Peyer's patch (tissue), 4 donors: Measurements from ENCODE around the gene FLNA. TPM values are rescaled to one million over a fixed set of nuclear protein-coding genes. Genes with fewer than 3 reads are reported as not detected.

Experiments used
- DNase-seq, 3 donors: peaks; one replicate each; pipeline ENCODE4 v3.0.0-alpha.2; 2017 to 2019
- H3K27ac ChIP-seq, 4 donors: fragments of 200-600 bp; sonication (generic); one replicate each; pipeline ENCODE4 v1.5.1; 2016 to 2019
- H3K27me3 ChIP-seq, 2 donors: fragments of 200-600 bp; sonication (generic); one replicate each; pipeline ENCODE4 v1.5.1; 2019
- H3K36me3 ChIP-seq, 3 donors: fragments of 200-600 bp; sonication (generic); one replicate each; pipeline ENCODE4 v1.5.1; 2016 to 2019
- H3K4me1 ChIP-seq, 4 donors: fragments of 200-600 bp; sonication (generic); one replicate each; pipeline ENCODE4 v1.5.1; 2016 to 2019
- H3K4me3 ChIP-seq, 4 donors: fragments of 200-600 bp; sonication (generic); 1 replicate in 3 of 4; 2 replicates in 1 of 4; pipeline ENCODE4 v1.5.1; 2016 to 2019; ENCODE audit warnings: mild to moderate bottlenecking in 1 of 4
- H3K9me3 ChIP-seq, 4 donors: fragments of 200-600 bp; sonication (generic); one replicate each; pipeline ENCODE4 v1.5.1; 2016 to 2019; ENCODE audit warnings: mild to moderate bottlenecking in 1 of 4
- POLR2A ChIP-seq, 2 donors: fragments of 450-650 bp; IDR thresholded peaks; one replicate each; pipeline ENCODE4 v1.5.1; 2017; ENCODE audit warnings: antibody characterized with exemption in 2 of 2, mild to moderate bottlenecking in 2 of 2, moderate library complexity in 2 of 2
- total RNA-seq, 4 donors: library from RNA; depleted of rRNA; stranded (reverse); fragments of >200 nt; gene quantifications; one replicate each; pipeline ENCODE4 v1.1.0, GENCODE V29; 2016
- TF ChIP-seq, protein P1 (sequence below), 6 experiments: fragments of 450-650 bp in 4 of 6; fragments of 200-600 bp in 2 of 6; sonication (generic) in 1 of 6; IDR thresholded peaks; one replicate each; pipeline ENCODE4 v1.5.1; 2017 to 2019; ENCODE audit warnings: antibody characterized with exemption in 6 of 6, mild to moderate bottlenecking in 3 of 6, moderate library complexity in 1 of 6

FLNA gene
- total RNA-seq, 4 donors from 2014 or later, result 143 to 663 (median 328) TPM

- no peaks in the 10 kb centered on the region for H3K9me3 ChIP-seq
- no peaks in the 10 kb centered on the region for H3K36me3 ChIP-seq
- TF ChIP-seq, protein P1, sequence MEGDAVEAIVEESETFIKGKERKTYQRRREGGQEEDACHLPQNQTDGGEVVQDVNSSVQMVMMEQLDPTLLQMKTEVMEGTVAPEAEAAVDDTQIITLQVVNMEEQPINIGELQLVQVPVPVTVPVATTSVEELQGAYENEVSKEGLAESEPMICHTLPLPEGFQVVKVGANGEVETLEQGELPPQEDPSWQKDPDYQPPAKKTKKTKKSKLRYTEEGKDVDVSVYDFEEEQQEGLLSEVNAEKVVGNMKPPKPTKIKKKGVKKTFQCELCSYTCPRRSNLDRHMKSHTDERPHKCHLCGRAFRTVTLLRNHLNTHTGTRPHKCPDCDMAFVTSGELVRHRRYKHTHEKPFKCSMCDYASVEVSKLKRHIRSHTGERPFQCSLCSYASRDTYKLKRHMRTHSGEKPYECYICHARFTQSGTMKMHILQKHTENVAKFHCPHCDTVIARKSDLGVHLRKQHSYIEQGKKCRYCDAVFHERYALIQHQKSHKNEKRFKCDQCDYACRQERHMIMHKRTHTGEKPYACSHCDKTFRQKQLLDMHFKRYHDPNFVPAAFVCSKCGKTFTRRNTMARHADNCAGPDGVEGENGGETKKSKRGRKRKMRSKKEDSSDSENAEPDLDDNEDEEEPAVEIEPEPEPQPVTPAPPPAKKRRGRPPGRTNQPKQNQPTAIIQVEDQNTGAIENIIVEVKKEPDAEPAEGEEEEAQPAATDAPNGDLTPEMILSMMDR (IDR thresholded peaks at IDR 0.05), result no peak
- TF ChIP-seq POLR2A (IDR thresholded peaks at IDR 0.05), result no peak
- H3K4me1 ChIP-seq, result no peaks in the 10 kb centered on the region
- H3K27ac ChIP-seq, result no peak overlapping the region
- no peak for DNase-seq
- no peak overlapping the region for H3K4me3 ChIP-seq
- no peaks in the 10 kb centered on the region for H3K27me3 ChIP-seq
Measured at GRCh38 chrX:154417157-154417556, 42.7 kb upstream of the FLNA start.

DNA sequence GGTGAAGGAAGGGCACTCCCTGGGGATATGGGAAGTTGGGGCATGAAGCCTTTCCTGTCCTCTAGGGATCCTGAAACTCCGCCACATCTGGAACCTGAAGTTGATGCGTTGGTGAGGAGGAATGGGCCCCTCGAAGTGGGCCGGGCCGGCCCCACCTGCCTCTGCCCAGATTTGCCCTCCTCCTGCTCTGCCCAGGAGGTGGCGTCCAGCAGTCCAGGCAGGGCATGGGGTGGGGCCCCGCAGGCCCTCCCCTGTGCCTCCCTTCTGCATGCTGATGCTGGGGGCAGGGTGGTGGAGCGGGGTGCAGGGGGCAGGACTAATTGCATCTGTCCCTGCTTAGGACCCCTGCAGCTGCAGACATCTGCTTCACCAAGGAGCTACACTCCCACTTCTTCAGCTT lies 38.7 kb upstream of the FLNA start:
- Histone ChIP-seq H3K9me3 (no peaks in the 10 kb centered on the region), H3K27me3 (no peaks in the 10 kb centered on the region), H3K4me1 (no peaks in the 10 kb centered on the region), H3K4me3 (no peak overlapping the region), H3K36me3 (no peaks in the 10 kb centered on the region), H3K27ac (peak overlapping the region in 1 of 4 donors; percentile 95)
- no peak for DNase-seq
- TF ChIP-seq, protein P1 (IDR thresholded peaks at IDR 0.05), result no peak
- no peak for TF ChIP-seq POLR2A (IDR thresholded peaks at IDR 0.05)

- Histone ChIP-seq H3K27ac (peak overlapping the region; percentile 89 to 98 (median 92)), H3K27me3 (no peaks in the 10 kb centered on the region), H3K9me3 (no peaks in the 10 kb centered on the region), H3K4me3 (peak overlapping the region; percentile 60 to 93 (median 74)), H3K4me1 (no peaks in the 10 kb centered on the region), H3K36me3 (no peaks in the 10 kb centered on the region)
- peak in 2 of 3 donors; percentile 58 to 69 for DNase-seq
- TF ChIP-seq, protein P1 (IDR thresholded peaks at IDR 0.05), result no peak
- TF ChIP-seq POLR2A (IDR thresholded peaks at IDR 0.05), result no peak
Measured at GRCh38 chrX:154412468-154412867, 38.0 kb upstream of the FLNA start.

DNA sequence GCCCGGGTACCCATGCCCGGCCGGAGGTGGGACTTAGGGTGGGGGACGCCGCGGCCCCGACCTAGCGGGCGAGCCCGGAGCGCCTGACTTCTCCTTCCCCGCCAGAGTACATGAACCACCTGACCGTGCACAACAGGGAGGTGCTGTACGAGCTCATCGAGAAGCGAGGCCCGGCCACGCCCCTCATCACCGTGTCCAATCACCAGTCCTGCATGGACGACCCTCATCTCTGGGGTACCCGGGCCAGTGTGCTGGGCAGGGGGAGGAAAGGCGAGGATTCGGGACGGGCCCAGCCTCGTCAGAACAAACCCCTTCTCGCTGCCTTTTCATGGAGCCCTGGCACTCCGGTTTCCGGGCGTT lies 37.5 kb upstream of the FLNA start:
- Histone ChIP-seq H3K36me3 (no peaks in the 10 kb centered on the region), H3K9me3 (no peaks in the 10 kb centered on the region), H3K4me3 (peak overlapping the region; percentile 60 to 93 (median 74)), H3K27me3 (no peaks in the 10 kb centered on the region), H3K4me1 (no peaks in the 10 kb centered on the region), H3K27ac (peak overlapping the region; percentile 89 to 98 (median 92))
- peak; percentile 28 to 40 for TF ChIP-seq POLR2A (IDR thresholded peaks at IDR 0.05)
- TF ChIP-seq, protein P1 (IDR thresholded peaks at IDR 0.05), result no peak
- DNase-seq, result peak; percentile 74 to 88 (median 79)

DNA sequence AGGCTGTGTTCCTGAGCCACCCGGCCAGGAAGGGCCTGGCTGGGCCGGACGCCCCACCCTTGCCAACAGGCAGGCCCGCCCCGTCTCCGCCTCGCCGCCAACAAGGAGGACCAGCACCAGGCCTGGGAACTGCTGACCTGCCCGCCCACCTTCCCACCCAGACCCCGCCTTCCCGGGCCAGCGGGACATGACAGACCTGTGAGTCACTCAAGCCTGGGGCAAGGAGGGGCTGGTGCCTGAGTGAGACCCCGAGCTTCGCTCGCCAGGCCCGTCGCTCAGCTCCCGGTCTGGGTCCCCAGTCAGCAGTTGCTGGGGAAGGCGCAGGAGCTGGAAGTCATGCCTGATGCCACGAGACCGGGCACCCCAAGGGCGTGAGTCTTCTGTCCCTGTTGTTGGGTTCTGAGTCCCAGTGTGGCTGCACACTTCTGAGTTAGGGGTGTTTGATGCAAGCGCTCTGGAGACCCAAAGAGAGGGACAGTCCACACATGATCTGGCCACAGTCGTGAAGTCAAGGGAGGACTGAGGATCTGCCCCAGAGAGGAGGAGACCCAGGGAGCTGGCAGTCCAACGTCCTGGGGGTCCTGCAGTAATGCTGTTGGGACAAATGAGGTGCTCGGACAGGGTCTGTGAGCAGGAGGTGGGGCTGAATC lies 34.9 kb upstream of the FLNA start, which contains the start of gene DNASE1L1:
TSS of gene DNASE1L1 (minus strand) at position 33 of the 650 bp plus-strand sequence. CDS start 3,686 bp downstream, outside the sequence.
- peak; percentile 55 to 90 (median 88) for DNase-seq
- Histone ChIP-seq H3K4me3 (peak within 1 kb of the TSS; percentile 14 to 51 (median 31)), H3K27me3 (no peaks in the 10 kb centered on the region), H3K27ac (peak within 1 kb of the TSS; percentile 60 to 85 (median 76)), H3K4me1 (no peaks in the 10 kb centered on the region), H3K9me3 (no peaks in the 10 kb centered on the region), H3K36me3 (no peaks in the 10 kb centered on the region)
- TF ChIP-seq POLR2A (IDR thresholded peaks at IDR 0.05), result peak in 1 of 2 donors; percentile 45
- TF ChIP-seq, protein P1 (IDR thresholded peaks at IDR 0.05), result no peak
